Measurements from ENCODE around the gene NFIC.
"Not testable (repeated sequence)": the region's sequence is repeated elsewhere in the genome, so short reads cannot be mapped to it uniquely, and the experiment has no call there.

Gene NFIC

GRCh38 chr19:3386447-3387234, 20.3 kb downstream of the NFIC start:
- no peaks in the 10 kb centered on the region for H3K9me3 ChIP-seq (ENCODE audit: control insufficient read depth, low read length)
- H3K4me1 ChIP-seq (ENCODE audit: control insufficient read depth, insufficient read depth, low read length), result peaks cover 17% of the 10 kb centered on the region
- 87 to 88% methylated on average over 25 of the region's 25 CpGs for WGBS, 2 experiments
- H3K4me3 ChIP-seq (ENCODE audit: insufficient read depth, low read depth, low read length), result no peak overlapping the region
- H3K27me3 ChIP-seq (ENCODE audit: control insufficient read depth, insufficient read depth, low read length, poor library complexity, severe bottlenecking), result no peaks in the 10 kb centered on the region
- H3K36me3 ChIP-seq (ENCODE audit: control insufficient read depth, insufficient read depth, low read length), result no peaks in the 10 kb centered on the region
- H3K27ac ChIP-seq (ENCODE audit: insufficient read depth, low read depth, low read length, poor library complexity, severe bottlenecking), result no peak overlapping the region

- no peak overlapping the region for H3K27ac ChIP-seq (ENCODE audit: insufficient read depth, low read depth, low read length, poor library complexity, severe bottlenecking)
- no peaks in the 10 kb centered on the region for H3K27me3 ChIP-seq (ENCODE audit: control insufficient read depth, insufficient read depth, low read length, poor library complexity, severe bottlenecking)
- H3K4me3 ChIP-seq (ENCODE audit: insufficient read depth, low read depth, low read length), result no peak overlapping the region
- peaks cover 17% of the 10 kb centered on the region for H3K4me1 ChIP-seq (ENCODE audit: control insufficient read depth, insufficient read depth, low read length)
- 91 to 92% methylated on average over 42 of the region's 42 CpGs for WGBS, 2 experiments
- H3K9me3 ChIP-seq (ENCODE audit: control insufficient read depth, low read length), result no peaks in the 10 kb centered on the region
- no peaks in the 10 kb centered on the region for H3K36me3 ChIP-seq (ENCODE audit: control insufficient read depth, insufficient read depth, low read length)
Observed at GRCh38 chr19:3387645-3388589, 21.5 kb downstream of the NFIC start.

- Histone ChIP-seq H3K9me3 (ENCODE audit: control insufficient read depth, low read length) (no peaks in the 10 kb centered on the region), H3K27me3 (ENCODE audit: control insufficient read depth, insufficient read depth, low read length, poor library complexity, severe bottlenecking) (no peaks in the 10 kb centered on the region), H3K4me1 (ENCODE audit: control insufficient read depth, insufficient read depth, low read length) (peaks cover 16% of the 10 kb centered on the region), H3K36me3 (ENCODE audit: control insufficient read depth, insufficient read depth, low read length) (no peaks in the 10 kb centered on the region), H3K4me3 (ENCODE audit: insufficient read depth, low read depth, low read length) (no peak overlapping the region), H3K27ac (ENCODE audit: insufficient read depth, low read depth, low read length, poor library complexity, severe bottlenecking) (no peak overlapping the region)
- WGBS, 2 experiments, result 86 to 91% methylated on average over 9 of the region's 9 CpGs
Observed at GRCh38 chr19:3389446-3389778, 23.0 kb downstream of the NFIC start.

GRCh38 chr19:3389876-3390371, 23.5 kb downstream of the NFIC start:
- 32 to 35% methylated on average over 15 to 17 of the region's 17 CpGs for WGBS, 2 experiments
- Histone ChIP-seq H3K9me3 (ENCODE audit: control insufficient read depth, low read length) (no peaks in the 10 kb centered on the region), H3K27me3 (ENCODE audit: control insufficient read depth, insufficient read depth, low read length, poor library complexity, severe bottlenecking) (no peaks in the 10 kb centered on the region), H3K36me3 (ENCODE audit: control insufficient read depth, insufficient read depth, low read length) (no peaks in the 10 kb centered on the region), H3K4me3 (ENCODE audit: insufficient read depth, low read depth, low read length) (no peak overlapping the region), H3K4me1 (ENCODE audit: control insufficient read depth, insufficient read depth, low read length) (peaks cover 11% of the 10 kb centered on the region), H3K27ac (ENCODE audit: insufficient read depth, low read depth, low read length, poor library complexity, severe bottlenecking) (no peak overlapping the region)

DNA sequence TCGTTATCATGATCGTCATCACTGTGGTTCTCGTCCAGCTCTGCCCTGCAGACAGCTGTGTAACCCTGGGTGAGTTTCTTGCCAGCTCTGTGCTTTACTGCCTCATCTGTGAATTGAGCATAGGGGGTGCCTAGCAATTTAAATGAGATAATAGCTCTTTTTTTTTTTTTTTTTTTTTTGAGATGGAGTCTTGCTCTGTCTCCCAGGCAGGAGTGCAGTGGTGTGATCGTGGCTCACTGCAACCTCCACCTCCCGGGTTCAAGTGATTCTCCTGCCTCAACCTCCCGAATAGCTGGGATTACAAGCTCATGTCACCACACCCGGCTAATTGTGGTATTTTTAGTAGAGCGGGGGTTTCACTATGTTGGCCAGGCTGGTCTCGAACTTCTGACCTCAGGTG, 25.5 kb downstream of the NFIC start:
- H3K4me1 ChIP-seq (ENCODE audit: control insufficient read depth, insufficient read depth, low read length); H3K27me3 ChIP-seq (ENCODE audit: control insufficient read depth, insufficient read depth, low read length, poor library complexity, severe bottlenecking); H3K27ac ChIP-seq (ENCODE audit: insufficient read depth, low read depth, low read length, poor library complexity, severe bottlenecking); H3K36me3 ChIP-seq (ENCODE audit: control insufficient read depth, insufficient read depth, low read length); H3K4me3 ChIP-seq (ENCODE audit: insufficient read depth, low read depth, low read length); H3K9me3 ChIP-seq (ENCODE audit: control insufficient read depth, low read length): not testable (repeated sequence)
- WGBS, 2 experiments, result 90 to 93% methylated on average over 9 of the region's 9 CpGs

DNA sequence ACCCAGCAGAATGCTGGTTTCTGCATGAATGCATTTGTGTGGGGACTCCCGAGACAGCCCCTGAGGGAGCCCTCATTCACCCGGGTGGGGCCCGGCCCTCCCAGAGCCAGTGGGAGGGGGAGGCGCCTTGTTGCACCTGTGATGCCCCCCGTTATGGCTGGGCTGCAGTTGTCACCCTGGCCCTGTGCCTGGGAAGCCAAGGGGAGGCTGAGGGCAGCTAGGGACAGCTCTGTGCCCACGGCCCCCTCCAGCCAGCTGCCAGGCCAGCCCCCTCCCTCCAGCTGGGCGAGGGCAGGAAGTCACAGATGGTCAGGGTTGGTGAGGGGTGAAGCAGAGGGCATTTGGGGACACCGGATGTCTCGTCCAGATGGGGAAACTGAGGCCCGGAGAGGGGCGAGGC, 26.1 kb downstream of the NFIC start:
- no peaks in the 10 kb centered on the region for H3K36me3 ChIP-seq (ENCODE audit: control insufficient read depth, insufficient read depth, low read length)
- 89 to 91% methylated on average over 11 of the region's 11 CpGs for WGBS, 2 experiments
- H3K4me3 ChIP-seq (ENCODE audit: insufficient read depth, low read depth, low read length), result no peak overlapping the region
- H3K27ac ChIP-seq (ENCODE audit: insufficient read depth, low read depth, low read length, poor library complexity, severe bottlenecking), result no peak overlapping the region
- H3K4me1 ChIP-seq (ENCODE audit: control insufficient read depth, insufficient read depth, low read length), result peaks cover 8% of the 10 kb centered on the region
- H3K9me3 ChIP-seq (ENCODE audit: control insufficient read depth, low read length), result no peaks in the 10 kb centered on the region
- H3K27me3 ChIP-seq (ENCODE audit: control insufficient read depth, insufficient read depth, low read length, poor library complexity, severe bottlenecking), result no peaks in the 10 kb centered on the region

- Histone ChIP-seq H3K4me3 (ENCODE audit: insufficient read depth, low read depth, low read length) (no peak overlapping the region), H3K27ac (ENCODE audit: insufficient read depth, low read depth, low read length, poor library complexity, severe bottlenecking) (no peak overlapping the region), H3K4me1 (ENCODE audit: control insufficient read depth, insufficient read depth, low read length) (no peaks in the 10 kb centered on the region), H3K9me3 (ENCODE audit: control insufficient read depth, low read length) (no peaks in the 10 kb centered on the region), H3K27me3 (ENCODE audit: control insufficient read depth, insufficient read depth, low read length, poor library complexity, severe bottlenecking) (no peaks in the 10 kb centered on the region), H3K36me3 (ENCODE audit: control insufficient read depth, insufficient read depth, low read length) (no peaks in the 10 kb centered on the region)
- 75 to 84% methylated on average over 8 of the region's 8 CpGs for WGBS, 2 experiments
Observed at GRCh38 chr19:3396881-3397265, 30.5 kb downstream of the NFIC start.

GRCh38 chr19:3397266-3398022, 31.1 kb downstream of the NFIC start:
- WGBS, 2 experiments, result 39 to 41% methylated on average over 17 of the region's 17 CpGs
- Histone ChIP-seq H3K9me3 (ENCODE audit: control insufficient read depth, low read length) (no peaks in the 10 kb centered on the region), H3K4me1 (ENCODE audit: control insufficient read depth, insufficient read depth, low read length) (no peaks in the 10 kb centered on the region), H3K27me3 (ENCODE audit: control insufficient read depth, insufficient read depth, low read length, poor library complexity, severe bottlenecking) (no peaks in the 10 kb centered on the region), H3K36me3 (ENCODE audit: control insufficient read depth, insufficient read depth, low read length) (no peaks in the 10 kb centered on the region), H3K27ac (ENCODE audit: insufficient read depth, low read depth, low read length, poor library complexity, severe bottlenecking) (no peak overlapping the region), H3K4me3 (ENCODE audit: insufficient read depth, low read depth, low read length) (no peak overlapping the region)

GRCh38 chr19:3398114-3398899, 31.9 kb downstream of the NFIC start:
- no peak overlapping the region for H3K27ac ChIP-seq (ENCODE audit: insufficient read depth, low read depth, low read length, poor library complexity, severe bottlenecking)
- 36% methylated on average over 31 of the region's 31 CpGs for WGBS, 2 experiments
- H3K4me3 ChIP-seq (ENCODE audit: insufficient read depth, low read depth, low read length), result no peak overlapping the region
- H3K36me3 ChIP-seq (ENCODE audit: control insufficient read depth, insufficient read depth, low read length), result no peaks in the 10 kb centered on the region
- H3K9me3 ChIP-seq (ENCODE audit: control insufficient read depth, low read length), result no peaks in the 10 kb centered on the region
- no peaks in the 10 kb centered on the region for H3K27me3 ChIP-seq (ENCODE audit: control insufficient read depth, insufficient read depth, low read length, poor library complexity, severe bottlenecking)
- no peaks in the 10 kb centered on the region for H3K4me1 ChIP-seq (ENCODE audit: control insufficient read depth, insufficient read depth, low read length)

All from ectodermal cell (in vitro differentiated cells).